GM18511 (cell line): ENCODE data around the gene PLB1.

Source experiments
- ATAC-seq: cut with Tn5 transposase; IDR thresholded peaks from one replicate; pipeline ENCODE4 v1.9.1; 2021; ENCODE audit warnings: mild to moderate bottlenecking, moderate library complexity; ENCODE audit not compliant: unreplicated experiment

The PLB1 gene

DNA sequence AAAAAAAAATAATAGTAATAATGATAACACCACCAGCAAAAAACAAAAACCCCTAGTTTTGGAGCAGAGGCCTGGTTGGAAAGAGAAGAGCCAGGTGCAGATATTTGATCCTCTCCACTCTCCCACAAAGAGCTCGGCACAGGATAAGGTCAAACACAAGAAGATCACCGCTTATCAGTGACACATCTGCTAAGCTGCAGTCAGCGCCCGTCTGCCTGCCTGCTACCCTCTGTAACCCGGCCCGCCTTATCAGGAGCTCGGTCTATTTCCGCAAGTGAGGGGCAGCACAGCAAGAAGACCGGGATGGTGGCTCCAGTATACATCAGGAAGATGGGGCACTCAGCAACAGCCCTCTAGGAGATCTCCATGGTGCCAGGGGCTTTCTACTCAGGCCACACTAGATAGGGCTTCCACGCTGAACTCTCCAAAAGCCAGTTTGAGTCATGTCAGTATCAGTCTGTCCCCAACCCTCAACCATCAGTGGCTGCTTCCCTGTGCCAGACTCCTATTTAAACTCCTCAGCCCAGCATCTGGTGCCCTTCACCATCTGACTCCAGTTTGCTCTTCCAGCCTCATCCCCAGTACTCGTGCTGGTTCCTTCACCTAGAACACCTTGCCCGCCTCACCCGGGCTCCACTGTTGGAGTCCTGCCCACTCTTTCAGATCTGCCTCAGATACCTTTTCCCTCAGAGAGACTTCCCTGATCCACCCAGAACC lies 188.4 kb downstream of the PLB1 start:
- ATAC-seq, result no peak

DNA sequence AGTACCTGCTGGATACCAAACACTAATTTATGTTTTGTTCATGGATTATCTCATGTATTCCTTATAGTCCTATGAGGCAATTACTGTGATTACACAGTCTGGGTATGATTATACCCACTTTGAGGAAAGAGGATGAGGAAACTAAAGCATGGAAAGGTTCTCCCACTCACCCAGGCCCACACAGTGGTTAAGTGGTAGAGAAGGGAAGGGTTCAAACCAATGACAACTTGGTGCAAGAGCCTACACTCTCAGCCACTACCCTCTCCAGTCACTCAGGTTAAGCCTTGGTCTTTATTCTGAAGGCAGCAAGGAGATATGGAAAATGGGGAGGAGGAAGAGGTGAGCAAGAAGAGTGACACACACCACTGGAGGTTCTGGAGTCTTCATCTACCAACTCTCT lies 191.3 kb downstream of the PLB1 start:
- no peak for ATAC-seq

DNA sequence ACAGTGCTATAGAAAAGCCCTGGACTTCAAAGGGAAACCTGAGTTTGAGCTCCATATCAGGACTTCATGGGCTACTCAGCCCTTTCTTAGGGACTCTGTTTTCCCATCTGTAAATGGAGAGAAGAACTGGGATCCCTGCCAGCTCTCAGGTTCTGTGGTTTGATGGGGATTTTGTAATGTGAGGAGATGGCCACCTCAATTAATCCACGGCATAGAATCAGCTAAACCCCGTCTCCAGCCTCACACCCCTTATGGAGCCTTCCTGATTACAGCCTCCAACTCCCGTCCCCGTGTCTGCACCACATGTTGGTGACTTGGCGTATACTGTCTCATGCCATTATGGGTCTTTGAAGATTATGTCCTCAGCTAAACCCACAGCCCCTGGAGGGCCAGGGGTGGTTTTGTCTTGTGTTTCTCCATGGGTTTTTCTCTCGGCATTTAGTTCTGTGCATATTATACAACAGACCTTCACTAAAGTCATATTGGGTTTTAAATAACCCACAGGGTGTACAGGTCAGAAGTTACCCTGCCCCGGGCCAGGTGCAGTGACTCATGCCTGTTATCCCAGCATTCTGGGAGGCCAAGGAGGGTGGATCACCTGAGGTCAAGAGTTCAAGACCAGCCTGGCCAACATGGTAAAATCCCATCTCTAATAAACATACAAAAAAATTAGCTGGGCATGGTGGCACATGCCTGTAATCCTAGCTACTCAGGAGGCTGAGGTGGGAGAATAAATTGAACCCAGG lies 192.0 kb downstream of the PLB1 start:
- no peak for ATAC-seq

DNA sequence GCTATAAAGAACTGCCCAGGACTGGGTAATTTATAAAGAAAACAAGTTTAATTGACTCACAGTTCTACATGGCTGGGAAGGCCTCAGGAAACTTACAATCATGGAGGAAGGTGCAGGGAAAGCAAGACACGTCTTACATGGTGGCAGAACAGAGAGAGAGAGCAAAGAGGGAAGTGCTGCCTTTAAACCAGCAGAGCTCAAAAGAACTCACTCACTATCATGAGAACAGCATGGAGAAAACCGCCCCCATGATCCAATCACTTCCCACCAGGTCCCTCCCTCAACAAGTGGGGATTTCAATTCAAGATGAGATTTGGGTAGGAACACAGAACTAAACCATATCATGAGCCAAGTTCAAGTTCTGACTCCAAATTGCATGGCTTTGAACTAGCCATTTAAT lies 193.0 kb downstream of the PLB1 start:
- no peak for ATAC-seq

DNA sequence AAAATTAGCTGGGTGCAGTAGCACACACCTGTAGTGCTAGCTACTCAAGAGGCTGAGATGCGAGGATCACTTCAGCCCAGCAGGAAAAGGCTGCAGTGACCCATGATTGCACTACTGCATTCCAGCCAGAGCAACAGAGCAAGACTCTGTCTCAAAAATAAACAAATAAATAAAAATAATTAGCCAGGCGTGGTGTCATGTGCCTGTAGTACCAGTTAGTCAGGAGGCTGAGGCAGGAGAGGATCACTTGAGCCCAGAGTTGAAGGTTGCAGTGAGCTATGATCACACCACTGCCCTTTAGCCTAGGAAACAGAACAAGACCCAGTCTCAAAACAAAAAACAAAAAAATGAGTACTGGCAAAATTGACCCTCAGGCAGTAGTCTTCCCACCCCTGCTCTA lies 193.9 kb downstream of the PLB1 start:
- ATAC-seq, result no peak

DNA sequence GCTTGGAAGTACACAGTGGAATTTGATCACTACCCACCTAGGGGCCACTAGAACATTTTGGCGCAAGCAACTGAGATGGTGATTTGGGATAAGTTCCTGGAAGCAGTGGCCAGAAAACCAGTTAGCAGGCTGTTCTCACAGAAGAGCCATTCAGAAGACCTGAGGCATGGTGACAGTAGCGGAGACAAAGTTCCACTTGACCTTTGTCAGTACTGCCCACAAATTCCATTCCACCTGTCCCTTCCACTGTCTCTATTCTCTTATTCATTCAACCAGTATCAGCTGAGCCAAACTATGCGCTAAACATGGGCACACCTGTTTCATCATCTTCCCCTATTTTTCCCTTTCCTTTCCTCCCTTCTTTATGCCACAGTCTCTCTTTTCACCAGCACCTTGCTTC lies 196.6 kb downstream of the PLB1 start:
- ATAC-seq, result no peak

DNA sequence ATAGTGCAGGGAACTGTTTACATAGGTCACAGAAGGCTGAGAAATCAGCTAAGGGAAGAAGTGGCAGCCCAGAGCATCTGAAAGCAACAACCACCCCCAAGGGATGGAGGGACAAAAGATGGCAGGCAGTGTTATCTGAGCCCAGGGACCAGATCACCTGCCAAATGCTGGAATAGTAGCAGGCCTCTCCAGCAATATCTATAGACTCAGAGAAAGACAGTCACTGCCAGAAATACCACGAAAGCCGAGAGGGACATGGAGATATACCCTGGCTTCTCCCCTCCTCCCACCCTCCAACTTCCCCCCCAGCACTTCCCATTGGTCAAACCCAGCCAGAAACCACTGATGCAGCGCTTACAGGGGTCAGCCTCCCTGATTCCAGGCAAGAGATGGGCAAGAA lies 197.4 kb downstream of the PLB1 start:
- no peak for ATAC-seq
